Muscle of leg (tissue), 11 donors: ENCODE data around the gene RALGPS1. TPM values are rescaled to one million over a fixed set of nuclear protein-coding genes. Genes with fewer than 3 reads are reported as not detected.

Source experiments
- DNase-seq: peaks from one replicate; pipeline ENCODE4 v3.0.0; 2013
- H3K27ac ChIP-seq: one replicate; pipeline ENCODE4 v1.5.1; 2013; ENCODE audit warnings: mild to moderate bottlenecking, low read length, control low read depth
- H3K27me3 ChIP-seq: one replicate; pipeline ENCODE4 v1.6.1; 2013; ENCODE audit warnings: low read length; ENCODE audit not compliant: control insufficient read depth, insufficient read depth
- H3K36me3 ChIP-seq: one replicate; pipeline ENCODE4 v1.6.1; 2013; ENCODE audit warnings: low read length; ENCODE audit not compliant: control insufficient read depth, insufficient read depth
- H3K4me1 ChIP-seq: one replicate; pipeline ENCODE4 v1.6.1; 2013; ENCODE audit warnings: low read length; ENCODE audit not compliant: control insufficient read depth, insufficient read depth
- H3K4me3 ChIP-seq: one replicate; pipeline ENCODE4 v1.5.1; 2013; ENCODE audit warnings: low read length, control low read depth
- H3K9me3 ChIP-seq: replicated peaks from 2 replicates; pipeline ENCODE4 v1.6.1; 2013; ENCODE audit warnings: low read depth, low read length; ENCODE audit not compliant: control insufficient read depth
- WGBS: methylation state at CpG from one replicate; pipeline ENCODE4 v1.1.5; 2013; ENCODE audit warnings: missing lambda C conversion rate; ENCODE audit not compliant: insufficient coverage; 5-methylcytosine and 5-hydroxymethylcytosine counted together
- polyA plus RNA-seq, 8 donors: library from polyadenylated mRNA; unstranded; fragments of 120-200 nt; gene quantifications; one replicate each; pipeline versions ENCODE4 v1.2.1 to v1.2.3, GENCODE V29; 2013; ENCODE audit warnings: inconsistent platforms in 1 of 8, low replicate concordance in 1 of 8; ENCODE audit not compliant: insufficient read length in 8 of 8, insufficient read depth in 1 of 8
- total RNA-seq: library from RNA; stranded (reverse); fragments of 120-200 nt; gene quantifications from one replicate; pipeline ENCODE4 v1.2.4, GENCODE V29; 2013

The RALGPS1 gene
- total and polyA plus RNA-seq, 9 donors = 4.6 to 8.6 (median 7.2) TPM

- no peak overlapping the region for H3K27ac ChIP-seq
- no peaks in the 10 kb centered on the region for H3K9me3 ChIP-seq
- no peak overlapping the region for H3K4me3 ChIP-seq
- H3K4me1 ChIP-seq = peaks cover 40% of the 10 kb centered on the region
- no peaks in the 10 kb centered on the region for H3K27me3 ChIP-seq
- 100% methylated on average over 1 of the region's 3 CpGs for WGBS
- DNase-seq = no peak
- no peaks in the 10 kb centered on the region for H3K36me3 ChIP-seq
These were observed 262.0 kb downstream of the RALGPS1 start for GRCh38 chr9:127176631-127177030.

- Histone ChIP-seq H3K27me3 (no peaks in the 10 kb centered on the region), H3K4me1 (peaks cover 40% of the 10 kb centered on the region), H3K27ac (no peak overlapping the region), H3K9me3 (no peaks in the 10 kb centered on the region), H3K36me3 (no peaks in the 10 kb centered on the region), H3K4me3 (no peak overlapping the region)
- 85% methylated on average over 4 of the region's 6 CpGs for WGBS
- DNase-seq = no peak
These were observed 262.6 kb downstream of the RALGPS1 start for GRCh38 chr9:127177231-127177630.

GRCh38 chr9:127177665-127178265 lies 263.2 kb downstream of the RALGPS1 start:
- H3K27me3 ChIP-seq = no peaks in the 10 kb centered on the region
- WGBS = 75% methylated on average over 2 of the region's 3 CpGs
- H3K4me3 ChIP-seq = no peak overlapping the region
- no peak overlapping the region for H3K27ac ChIP-seq
- no peaks in the 10 kb centered on the region for H3K36me3 ChIP-seq
- H3K9me3 ChIP-seq = no peaks in the 10 kb centered on the region
- peaks cover 40% of the 10 kb centered on the region for H3K4me1 ChIP-seq
- DNase-seq = no peak

- no peak overlapping the region for H3K4me3 ChIP-seq
- peak; percentile 84 for DNase-seq
- H3K4me1 ChIP-seq = peaks cover 50% of the 10 kb centered on the region
- peak overlapping the region; percentile 77 for H3K27ac ChIP-seq
- no peaks in the 10 kb centered on the region for H3K9me3 ChIP-seq
- no peaks in the 10 kb centered on the region for H3K27me3 ChIP-seq
- H3K36me3 ChIP-seq = no peaks in the 10 kb centered on the region
- 55% methylated on average over 10 of the region's 12 CpGs for WGBS
These were observed 264.4 kb downstream of the RALGPS1 start for GRCh38 chr9:127178686-127179632.

- DNase-seq = peak; percentile 85
- Histone ChIP-seq H3K27ac (peak overlapping the region; percentile 77), H3K36me3 (no peaks in the 10 kb centered on the region), H3K4me3 (no peak overlapping the region), H3K9me3 (no peaks in the 10 kb centered on the region), H3K27me3 (no peaks in the 10 kb centered on the region), H3K4me1 (peaks cover 58% of the 10 kb centered on the region)
- WGBS = 70% methylated on average over 10 of the region's 15 CpGs
These were observed 265.3 kb downstream of the RALGPS1 start for GRCh38 chr9:127179633-127180441.

- DNase-seq = no peak
- peak overlapping the region; percentile 77 for H3K27ac ChIP-seq
- H3K4me1 ChIP-seq = peaks cover 61% of the 10 kb centered on the region
- H3K4me3 ChIP-seq = no peak overlapping the region
- WGBS = 84% methylated on average over 10 of the region's 14 CpGs
- H3K9me3 ChIP-seq = no peaks in the 10 kb centered on the region
- H3K27me3 ChIP-seq = no peaks in the 10 kb centered on the region
- H3K36me3 ChIP-seq = no peaks in the 10 kb centered on the region
These were observed 266.1 kb downstream of the RALGPS1 start for GRCh38 chr9:127180457-127181314.

- H3K4me1 ChIP-seq = peaks cover 64% of the 10 kb centered on the region
- no peak overlapping the region for H3K27ac ChIP-seq
These were observed 266.7 kb downstream of the RALGPS1 start for GRCh38 chr9:127181315-127181580.

GRCh38 chr9:127181595-127182190 lies 267.1 kb downstream of the RALGPS1 start:
- no peaks in the 10 kb centered on the region for H3K36me3 ChIP-seq
- DNase-seq = no peak
- WGBS = 90% methylated on average over 5 of the region's 6 CpGs
- H3K9me3 ChIP-seq = no peaks in the 10 kb centered on the region
- H3K27me3 ChIP-seq = no peaks in the 10 kb centered on the region
- H3K4me1 ChIP-seq = peaks cover 69% of the 10 kb centered on the region
- H3K4me3 ChIP-seq = no peak overlapping the region
- no peak overlapping the region for H3K27ac ChIP-seq

More at GRCh38 chr9:127181315-127181580, 266.7 kb downstream of the RALGPS1 start:
- H3K4me3 ChIP-seq = no peak overlapping the region
- no peaks in the 10 kb centered on the region for H3K27me3 ChIP-seq
- H3K9me3 ChIP-seq = no peaks in the 10 kb centered on the region
- DNase-seq = no peak
- WGBS = 94% methylated on average over 3 of the region's 3 CpGs
- no peaks in the 10 kb centered on the region for H3K36me3 ChIP-seq
